ENCODE data around the gene YTHDF1. TPM values are rescaled to one million over a fixed set of nuclear protein-coding genes. Genes with fewer than 3 reads are reported as not detected.
"Not testable (repeated sequence)": the region's sequence is repeated elsewhere in the genome, so short reads cannot be mapped to it uniquely, and the experiment has no call there.

The YTHDF1 gene
- polyA plus RNA-seq, 2 of the 4 experiments (the other 2 are of a cell fraction), result 31.8 to 37.9 TPM

GRCh38 chr20:63158845-63159244 lies 57.1 kb downstream of the YTHDF1 start:
- Histone ChIP-seq H3K9me3 (no peaks in the 10 kb centered on the region), H3K4me1 (no peaks in the 10 kb centered on the region), H3K4me2 (no peak overlapping the region), H3K27ac (no peak overlapping the region), H3K4me3 (no peak overlapping the region)
- DNase-seq (ENCODE audit: low read depth in 1 of 2, low spot score in 1 of 2) (no peak), ATAC-seq (no peak), FAIRE-seq (no peak)
- WGBS (ENCODE audit: missing lambda C conversion rate), result 39% methylated on average over 14 of the region's 14 CpGs
- no peak for TF ChIP-seq HOXB13 (CRISPR knock-in tag; IDR thresholded peaks at IDR 0.05; ENCODE audit: low read depth)
- no peak for TF ChIP-seq BHLHE40 (IDR thresholded peaks at IDR 0.05; ENCODE audit: low read depth, low read length)
- TF ChIP-seq JUNB (IDR thresholded peaks at IDR 0.05), result no peak
- TF ChIP-seq NPAS2 (CRISPR knock-in tag; IDR thresholded peaks at IDR 0.05; ENCODE audit: borderline replicate concordance), result no peak
- no peak for TF ChIP-seq POLR2AphosphoS2 (conservative IDR thresholded peaks at IDR 0.05; ENCODE audit: low read length)
- no peak for TF ChIP-seq GATA3 (IDR thresholded peaks at IDR 0.05; ENCODE audit: borderline replicate concordance)
- ChIA-PET POLR2A (no interaction called here), CTCF (no interaction called here)

GRCh38 chr20:63158352-63158751 lies 57.6 kb downstream of the YTHDF1 start:
- no peaks in the 10 kb centered on the region for H3K4me1 ChIP-seq
- FAIRE-seq (no peak), ATAC-seq (no peak), DNase-seq (ENCODE audit: low read depth in 1 of 2, low spot score in 1 of 2) (no peak)
- ChIA-PET CTCF (interaction anchor here (0.6 kb wide), 1 partner anchor 278 kb away, joined by 3 read pairs; no protein-coding TSS in a partner anchor), POLR2A (no interaction called here)
- no peak overlapping the region for H3K27ac ChIP-seq
- WGBS (ENCODE audit: missing lambda C conversion rate), result 83% methylated on average over 2 of the region's 2 CpGs
- no peak for TF ChIP-seq RCOR1 (IDR thresholded peaks at IDR 0.05; ENCODE audit: low read depth, low read length)
- no peak for TF ChIP-seq HOXB5 (CRISPR knock-in tag; IDR thresholded peaks at IDR 0.05)
- no peak for TF ChIP-seq TP53 (CRISPR knock-in tag; IDR thresholded peaks at IDR 0.05)
- no peak for TF ChIP-seq HMGXB4 (CRISPR knock-in tag; IDR thresholded peaks at IDR 0.05; ENCODE audit: borderline replicate concordance)
- TF ChIP-seq HES2 (IDR thresholded peaks at IDR 0.05), result no peak
- TF ChIP-seq RFX5 (IDR thresholded peaks at IDR 0.05), result no peak
- no peak for TF ChIP-seq KDM1A (IDR thresholded peaks at IDR 0.05; ENCODE audit: low read depth)
- no peak for TF ChIP-seq ZNF302 (CRISPR knock-in tag; IDR thresholded peaks at IDR 0.05)
- no peak for TF ChIP-seq POLR2A (IDR thresholded peaks at IDR 0.05; ENCODE audit: low read length)
- no peak for TF ChIP-seq CHD4 (IDR thresholded peaks at IDR 0.05; ENCODE audit: borderline replicate concordance)
- no peak for TF ChIP-seq EHF (CRISPR knock-in tag; IDR thresholded peaks at IDR 0.05)
- TF ChIP-seq HDAC2 (IDR thresholded peaks at IDR 0.05), result no peak
- TF ChIP-seq ATOH8 (CRISPR knock-in tag; IDR thresholded peaks at IDR 0.05; ENCODE audit: low read depth), result no peak
- no peak overlapping the region for H3K4me3 ChIP-seq
- H3K4me2 ChIP-seq, result no peak overlapping the region
- H3K9me3 ChIP-seq, result no peaks in the 10 kb centered on the region

- H3K27ac ChIP-seq; FAIRE-seq; POLR2A ChIA-PET; H3K4me2 ChIP-seq; H3K4me1 ChIP-seq; H3K4me3 ChIP-seq; ATAC-seq; H3K9me3 ChIP-seq; DNase-seq (ENCODE audit: low read depth in 1 of 2, low spot score in 1 of 2): not testable (repeated sequence)
- CTCF ChIA-PET, result interaction anchor here (0.8 to 1.2 kb wide), 2 partner anchors 16 to 27 kb away, joined by 3 to 4 read pairs; no protein-coding TSS in a partner anchor
- 65% methylated on average over 11 of the region's 13 CpGs for WGBS (ENCODE audit: missing lambda C conversion rate)
Measured at GRCh38 chr20:63157431-63157830, 58.5 kb downstream of the YTHDF1 start.

- ChIA-PET CTCF (interaction anchor here (0.7 kb wide), 1 partner anchor 17 kb away, joined by 3 read pairs; no protein-coding TSS in a partner anchor), POLR2A (no interaction called here)
- 51% methylated on average over 7 of the region's 12 CpGs for WGBS (ENCODE audit: missing lambda C conversion rate)
- no peaks in the 10 kb centered on the region for H3K9me3 ChIP-seq
- no peak overlapping the region for H3K27ac ChIP-seq
- DNase-seq (ENCODE audit: low read depth in 1 of 2, low spot score in 1 of 2) (no peak), ATAC-seq (no peak), FAIRE-seq (no peak)
- H3K4me3 ChIP-seq, result no peak overlapping the region
- no peak overlapping the region for H3K4me2 ChIP-seq
- H3K4me1 ChIP-seq, result no peaks in the 10 kb centered on the region
- TF ChIP-seq NFE2L2 (conservative IDR thresholded peaks at IDR 0.05; ENCODE audit: low read length) (no peak), CTCF (IDR thresholded peaks at IDR 0.05) (no peak), RCOR1 (IDR thresholded peaks at IDR 0.05; ENCODE audit: low read depth, low read length) (no peak), MAX (IDR thresholded peaks at IDR 0.05) (no peak), RFX5 (IDR thresholded peaks at IDR 0.05) (no peak), JUNB (IDR thresholded peaks at IDR 0.05) (no peak), ZSCAN20 (CRISPR knock-in tag; IDR thresholded peaks at IDR 0.05) (no peak), TFCP2L1 (CRISPR knock-in tag; IDR thresholded peaks at IDR 0.05) (no peak)
Measured at GRCh38 chr20:63156221-63156671, 59.7 kb downstream of the YTHDF1 start.
